AG04449 (cell line): ENCODE results near the gene ZNF292.

Experiments
- CTCF ChIA-PET: fragments of 350-600 bp; formaldehyde crosslinking; extraction: SDS; loops from one replicate; lab custom pipeline; 2021; ENCODE audit warnings: antibody characterized with exemption; lab: Yijun Ruan, JAX
- POLR2A ChIA-PET: fragments of 400-600, 350-600 bp; formaldehyde crosslinking; extraction: SDS; loops from one replicate; lab custom pipeline; 2020; ENCODE audit warnings: antibody characterized with exemption, inconsistent platforms; lab: Yijun Ruan, JAX
- DNase-seq: peaks from one replicate; pipeline ENCODE4 v3.0.0-alpha.2; 2010; ENCODE audit warnings: low read depth, low spot score
- H3K4me3 ChIP-seq: 2 replicates; pipeline ENCODE4 v1.5.1; 2011; ENCODE audit warnings: low read depth, mild to moderate bottlenecking, control low read depth, low read length
- TF ChIP-seq, protein P1 (sequence below): IDR thresholded peaks from one replicate; pipeline ENCODE4 v1.5.1; 2011; ENCODE audit warnings: mild to moderate bottlenecking, moderate library complexity, low read length, control low read depth, inconsistent platforms; ENCODE audit not compliant: insufficient read depth; ENCODE audit errors: missing control alignments

The ZNF292 gene

DNA sequence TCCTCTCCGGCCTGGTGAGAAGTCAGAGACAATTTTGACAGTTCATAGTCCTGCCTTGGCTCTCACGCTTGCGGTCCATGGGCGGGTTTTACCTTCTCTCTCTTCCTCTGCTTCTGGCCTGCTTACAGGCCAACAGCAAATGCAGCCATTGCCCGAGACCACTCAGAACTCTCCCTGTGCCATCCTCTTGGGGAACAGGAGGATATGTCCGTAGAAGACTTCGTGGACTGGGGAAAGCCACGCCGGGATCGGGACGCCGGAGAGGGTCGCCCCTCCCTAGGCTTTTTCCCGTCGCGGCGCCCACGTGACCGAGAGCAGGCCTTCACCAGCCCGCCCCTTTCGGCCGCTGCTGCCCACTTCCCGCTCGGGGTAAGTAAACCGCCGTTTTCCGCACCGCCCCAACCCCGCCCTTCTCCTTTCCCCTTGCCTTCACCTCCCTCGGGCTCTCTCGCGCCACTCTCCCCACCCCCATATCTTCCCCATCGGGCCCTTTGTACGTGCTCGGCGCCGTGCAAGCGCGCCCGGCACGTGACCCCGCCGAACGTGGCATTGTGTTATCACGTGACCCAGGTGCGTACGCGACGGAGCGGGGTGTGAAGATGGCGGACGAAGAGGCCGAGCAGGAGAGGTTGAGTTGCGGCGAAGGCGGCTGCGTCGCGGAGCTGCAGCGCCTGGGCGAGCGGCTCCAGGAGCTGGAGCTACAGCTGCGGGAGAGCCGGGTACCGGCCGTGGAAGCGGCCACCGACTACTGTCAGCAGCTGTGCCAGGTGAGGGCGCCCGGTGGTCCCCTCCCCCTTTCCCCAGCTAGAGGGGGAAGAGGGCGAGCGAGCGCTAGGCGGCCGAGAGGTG lies at the start of gene ZNF292:
ZNF292 (plus strand) TSS at position 573 of the 849 bp plus-strand sequence; CDS start at position 600, 27 bp downstream.
- H3K4me3 ChIP-seq = peak within 1 kb of the TSS; percentile 80
- CTCF ChIA-PET = interaction anchor here (1.2 kb wide), 1 partner anchor 16 kb away, joined by 3 read pairs; no protein-coding TSS in a partner anchor
- peak; percentile 79 for DNase-seq
- TF ChIP-seq, protein P1, sequence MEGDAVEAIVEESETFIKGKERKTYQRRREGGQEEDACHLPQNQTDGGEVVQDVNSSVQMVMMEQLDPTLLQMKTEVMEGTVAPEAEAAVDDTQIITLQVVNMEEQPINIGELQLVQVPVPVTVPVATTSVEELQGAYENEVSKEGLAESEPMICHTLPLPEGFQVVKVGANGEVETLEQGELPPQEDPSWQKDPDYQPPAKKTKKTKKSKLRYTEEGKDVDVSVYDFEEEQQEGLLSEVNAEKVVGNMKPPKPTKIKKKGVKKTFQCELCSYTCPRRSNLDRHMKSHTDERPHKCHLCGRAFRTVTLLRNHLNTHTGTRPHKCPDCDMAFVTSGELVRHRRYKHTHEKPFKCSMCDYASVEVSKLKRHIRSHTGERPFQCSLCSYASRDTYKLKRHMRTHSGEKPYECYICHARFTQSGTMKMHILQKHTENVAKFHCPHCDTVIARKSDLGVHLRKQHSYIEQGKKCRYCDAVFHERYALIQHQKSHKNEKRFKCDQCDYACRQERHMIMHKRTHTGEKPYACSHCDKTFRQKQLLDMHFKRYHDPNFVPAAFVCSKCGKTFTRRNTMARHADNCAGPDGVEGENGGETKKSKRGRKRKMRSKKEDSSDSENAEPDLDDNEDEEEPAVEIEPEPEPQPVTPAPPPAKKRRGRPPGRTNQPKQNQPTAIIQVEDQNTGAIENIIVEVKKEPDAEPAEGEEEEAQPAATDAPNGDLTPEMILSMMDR = no peak
- POLR2A ChIA-PET = interaction anchor here (0.6 kb wide), 1 partner anchor 581 kb away, joined by 3 read pairs; no protein-coding TSS in a partner anchor

DNA sequence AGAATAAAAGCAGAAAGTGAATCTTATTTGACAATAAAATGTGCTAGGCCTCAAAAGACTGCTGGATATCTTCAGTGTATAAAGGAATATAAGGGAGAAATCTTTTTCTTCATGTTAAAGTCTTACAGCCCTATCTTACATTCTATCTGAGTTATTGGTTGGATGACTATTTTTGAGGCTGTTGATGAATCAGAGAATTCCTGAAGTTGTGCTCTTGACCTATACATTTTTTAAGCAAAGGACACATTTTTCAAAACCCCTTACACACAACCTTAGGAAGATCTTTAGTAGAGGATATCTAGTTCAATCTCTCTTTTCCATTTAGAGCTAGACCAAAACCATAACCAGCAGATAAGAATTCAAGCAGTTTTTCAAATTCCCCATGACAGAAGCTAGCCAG lies 49.5 kb upstream of the ZNF292 start:
- ChIA-PET CTCF (interaction anchor here (0.7 to 1.5 kb wide), 5 partner anchors 18 to 216 kb away, joined by 3 to 4 read pairs (median 3); partner anchors contain the start of gene SMIM8), POLR2A (no interaction called here)
- TF ChIP-seq, protein P1 = no peak

DNA sequence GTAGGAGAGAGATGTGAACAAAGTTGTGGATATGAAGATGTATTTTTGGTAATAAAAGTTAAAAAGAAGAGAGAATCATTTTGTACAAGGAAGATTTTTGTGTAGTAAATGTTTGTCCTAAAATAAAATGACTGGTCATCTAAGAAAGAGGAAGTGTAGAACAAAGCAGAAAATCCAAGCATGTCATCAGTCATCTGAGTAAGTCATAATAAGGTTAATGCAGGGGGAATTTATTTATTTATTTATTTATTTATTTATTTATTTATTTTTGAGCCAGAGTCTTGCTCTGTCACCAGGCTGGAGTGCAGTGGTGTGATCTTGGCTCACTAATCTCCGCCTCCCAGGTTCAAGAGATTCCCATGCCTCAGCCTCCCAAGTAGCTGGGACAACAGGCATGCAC lies 44.7 kb upstream of the ZNF292 start:
- POLR2A ChIA-PET = no interaction called here
- TF ChIP-seq, protein P1 = no peak
- CTCF ChIA-PET = no interaction called here
- DNase-seq = no peak
- no peak overlapping the region for H3K4me3 ChIP-seq

More for the DNA sequence above, 49.5 kb upstream of the ZNF292 start:
- DNase-seq = peak; percentile 34
- H3K4me3 ChIP-seq = no peak overlapping the region

DNA sequence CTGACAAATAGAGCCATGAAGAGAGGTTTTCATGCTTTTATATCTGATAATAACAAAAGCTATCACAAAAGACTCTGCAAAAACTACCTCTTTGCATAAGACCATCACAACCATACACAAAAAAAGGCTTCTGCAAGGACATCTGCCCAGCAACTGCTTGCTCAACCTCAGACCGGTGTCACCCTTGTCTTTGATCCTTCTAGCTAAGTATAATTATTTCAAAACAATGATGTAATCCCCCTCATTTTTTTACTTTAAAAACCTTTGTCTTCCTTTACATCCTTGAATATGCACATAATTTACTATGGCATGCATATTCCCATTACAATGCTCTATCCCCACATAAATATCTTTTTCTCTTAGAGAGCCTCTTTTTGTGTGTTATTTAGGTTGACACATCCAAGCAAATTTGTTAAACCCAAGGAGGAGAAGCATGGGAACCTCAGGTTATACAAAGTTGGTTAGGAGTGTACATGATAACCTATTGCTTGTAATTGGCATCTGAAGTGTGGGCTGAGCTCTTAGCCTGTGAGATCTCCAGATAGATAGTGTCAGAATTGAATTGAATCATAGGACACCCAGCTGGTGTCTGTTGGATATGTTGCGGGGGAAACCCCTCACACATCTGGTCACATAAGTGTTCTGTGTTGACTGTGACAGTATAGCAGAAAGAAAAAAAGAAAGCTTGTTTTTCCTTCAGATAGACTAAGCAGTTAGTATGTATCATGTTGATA lies 39.8 kb upstream of the ZNF292 start:
- TF ChIP-seq, protein P1 = no peak
- DNase-seq = no peak
- ChIA-PET POLR2A (no interaction called here), CTCF (interaction anchor here (1.0 to 1.7 kb wide), 4 partner anchors 10 to 37 kb away, joined by 3 to 4 read pairs (median 4); no protein-coding TSS in a partner anchor)
- H3K4me3 ChIP-seq = no peak overlapping the region

DNA sequence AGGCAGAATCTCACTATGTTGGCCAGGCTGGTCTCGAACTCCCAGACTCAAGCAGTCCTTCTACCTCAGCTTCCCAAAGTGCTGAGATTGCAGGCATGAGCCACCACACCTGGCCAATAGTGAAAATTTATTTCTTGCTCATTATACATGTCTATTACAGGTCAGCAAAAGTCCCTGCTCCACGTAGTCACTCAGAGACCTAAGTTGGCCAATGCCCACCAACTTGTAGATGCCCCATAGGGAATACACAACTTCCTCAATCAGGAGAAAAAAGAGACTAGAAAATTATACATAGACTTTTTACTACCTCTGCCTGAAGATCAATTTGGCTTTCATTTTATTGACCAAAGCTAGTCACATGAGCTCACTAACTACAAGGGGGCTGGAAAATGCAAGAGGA lies 38.4 kb upstream of the ZNF292 start:
- POLR2A ChIA-PET = no interaction called here
- CTCF ChIA-PET = interaction anchor here (1.1 to 1.7 kb wide), 3 partner anchors 23 to 38 kb away, joined by 4 to 5 read pairs (median 4); no protein-coding TSS in a partner anchor
- no peak for DNase-seq
- TF ChIP-seq, protein P1 = no peak
- no peak overlapping the region for H3K4me3 ChIP-seq

DNA sequence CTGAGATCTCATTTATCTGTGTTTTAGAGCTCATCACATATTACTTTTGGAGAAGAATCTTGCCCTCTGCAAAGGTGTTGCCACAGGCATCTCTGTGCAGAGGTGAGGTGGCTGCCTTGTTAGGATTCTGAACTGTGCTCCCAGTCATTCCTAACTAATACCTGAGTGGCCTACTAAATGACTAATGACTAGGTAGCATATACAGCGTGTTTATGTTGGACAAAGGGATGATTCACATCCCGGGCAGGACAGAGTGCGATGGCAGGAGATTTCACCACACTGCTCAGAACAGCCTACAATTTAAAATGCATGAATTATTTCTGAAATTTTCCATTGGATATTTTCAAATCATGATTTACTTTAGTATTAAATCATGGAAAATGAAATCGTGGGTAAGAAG lies 37.3 kb upstream of the ZNF292 start:
- ChIA-PET CTCF (interaction anchor here (1.1 kb wide), 1 partner anchor 21 kb away, joined by 5 read pairs; no protein-coding TSS in a partner anchor), POLR2A (no interaction called here)
- TF ChIP-seq, protein P1 = no peak

More for the DNA sequence above, 37.3 kb upstream of the ZNF292 start:
- H3K4me3 ChIP-seq = no peak overlapping the region
- no peak for DNase-seq
